ENCODE data around the gene OR1J2. TPM values are rescaled to one million over a fixed set of nuclear protein-coding genes. Genes with fewer than 3 reads are reported as not detected.

Gene OR1J2
- total RNA-seq, 1 experiment from 2014 or later: not detected

GRCh38 chr9:122551371-122551770 lies 40.8 kb downstream of the OR1J2 start:
- no peak for DNase-seq (ENCODE audit: low read depth)

- DNase-seq (ENCODE audit: low read depth): no peak
Measured at GRCh38 chr9:122552812-122553211, 42.2 kb downstream of the OR1J2 start, which contains the start of gene OR1N2. Gene OR1N2 (plus strand): TSS chr9:122553112. CDS start chr9:122553212, 100 bp downstream.

Other genes with a start within 250 kb of the OR1J2 start
- 12.6 and 18.1 TPM in 2 replicates for gene RBM18, start 246.0 kb upstream of the OR1J2 start, total RNA-seq (2014; rRNA removed; shearing (Covaris generic))
- gene MRRF, start 245.9 kb upstream of the OR1J2 start, total RNA-seq (2014; rRNA removed; shearing (Covaris generic)): 27.3 and 37.9 TPM in 2 replicates
- gene PTGS1, start 139.8 kb upstream of the OR1J2 start, total RNA-seq (2014; rRNA removed; shearing (Covaris generic)): 4.8 and 6.7 TPM in 2 replicates
- not detected in 2 replicates for gene OR1J1, start 32.9 kb upstream of the OR1J2 start, total RNA-seq (2014; rRNA removed; shearing (Covaris generic))
- gene OR1J4, start 8.3 kb downstream of the OR1J2 start, total RNA-seq (2014; rRNA removed; shearing (Covaris generic)): 0.10 TPM in 1 of 2 replicates, not detected in the other
- not detected in 2 replicates for gene OR1N1, start 16.5 kb downstream of the OR1J2 start, total RNA-seq (2014; rRNA removed; shearing (Covaris generic))
- gene OR1N2, start 42.3 kb downstream of the OR1J2 start, total RNA-seq (2014; rRNA removed; shearing (Covaris generic)): not detected in 2 replicates
- gene OR1L8, start 72.6 kb downstream of the OR1J2 start, total RNA-seq (2014; rRNA removed; shearing (Covaris generic)): 0.25 TPM in 1 of 2 replicates, not detected in the other
- not detected in 2 replicates for gene OR1Q1, start 103.9 kb downstream of the OR1J2 start, total RNA-seq (2014; rRNA removed; shearing (Covaris generic))
- not detected in 2 replicates for gene OR1B1, start 146.8 kb downstream of the OR1J2 start, total RNA-seq (2014; rRNA removed; shearing (Covaris generic))
- gene OR1L1, start 150.9 kb downstream of the OR1J2 start, total RNA-seq (2014; rRNA removed; shearing (Covaris generic)): not detected in 2 replicates
- not detected in 2 replicates for gene OR1L3, start 164.3 kb downstream of the OR1J2 start, total RNA-seq (2014; rRNA removed; shearing (Covaris generic))
- gene OR1L4, start 213.2 kb downstream of the OR1J2 start, total RNA-seq (2014; rRNA removed; shearing (Covaris generic)): not detected in 2 replicates
- not detected in 2 replicates for gene OR1L6, start 231.5 kb downstream of the OR1J2 start, total RNA-seq (2014; rRNA removed; shearing (Covaris generic))

Measured in M059J (cell line).